Liver (tissue), 3 donors: ENCODE results near the gene PARD3.

Experiments used
- ATF3 ChIP-seq: IDR thresholded peaks from 2 replicates; pipeline ENCODE4 v1.6.1; 2016; ENCODE audit warnings: antibody characterized with exemption
- CTCF ChIP-seq: fragments of 150-350 bp; IDR thresholded peaks from 2 replicates; pipeline ENCODE4 v1.5.1; 2017; ENCODE audit warnings: improper control_type of control experiment, low read depth, low read length; ENCODE audit not compliant: missing input control
- EGR1 ChIP-seq, 2 donors: IDR thresholded peaks; 2 replicates each; pipeline ENCODE4 v1.6.1; 2016 to 2018; ENCODE audit warnings: antibody characterized with exemption in 2 of 2, low read depth in 2 of 2
- FOXA1 ChIP-seq: IDR thresholded peaks from 2 replicates; pipeline ENCODE4 v1.6.1; 2016; ENCODE audit warnings: antibody characterized with exemption
- GABPA ChIP-seq, 2 donors: IDR thresholded peaks in 1 of 2; conservative IDR thresholded peaks in 1 of 2; 2 replicates each; pipeline ENCODE4 v1.6.1; 2016; ENCODE audit warnings: antibody characterized with exemption in 2 of 2, mild to moderate bottlenecking in 1 of 2, moderate library complexity in 1 of 2
- JUND ChIP-seq, 2 donors: IDR thresholded peaks; 2 replicates each; pipeline ENCODE4 v1.6.1; 2016; ENCODE audit warnings: antibody characterized with exemption in 2 of 2
- RAD21 ChIP-seq, 2 donors: IDR thresholded peaks; 2 replicates each; pipeline ENCODE4 v1.6.1; 2016; ENCODE audit warnings: antibody characterized with exemption in 2 of 2, mild to moderate bottlenecking in 2 of 2
- RXRA ChIP-seq, 2 donors: IDR thresholded peaks; 2 replicates each; pipeline ENCODE4 v1.6.1; 2017 to 2018; ENCODE audit warnings: antibody characterized with exemption in 2 of 2, mild to moderate bottlenecking in 1 of 2
- SP1 ChIP-seq: IDR thresholded peaks from 2 replicates; pipeline ENCODE4 v1.6.1; 2018; ENCODE audit warnings: antibody characterized with exemption, mild to moderate bottlenecking
- TAF1 ChIP-seq: conservative IDR thresholded peaks from 2 replicates; pipeline ENCODE4 v1.6.1; 2016; ENCODE audit warnings: antibody characterized with exemption, mild to moderate bottlenecking
- YY1 ChIP-seq: IDR thresholded peaks from 2 replicates; pipeline ENCODE4 v1.6.1; 2016; ENCODE audit warnings: antibody characterized with exemption, mild to moderate bottlenecking
- TF ChIP-seq, protein P1 (sequence below): IDR thresholded peaks from 2 replicates; pipeline ENCODE4 v1.6.1; 2016; ENCODE audit warnings: antibody characterized with exemption
- TF ChIP-seq, protein P2 (sequence below): IDR thresholded peaks from 2 replicates; pipeline ENCODE4 v1.6.1; 2016; ENCODE audit warnings: antibody characterized with exemption, mild to moderate bottlenecking
- TF ChIP-seq, protein P3 (sequence below): IDR thresholded peaks from 2 replicates; pipeline ENCODE4 v1.6.1; 2016; ENCODE audit warnings: antibody characterized with exemption
- donor health status: healthy.
- donor health status: healthy.

DNA sequence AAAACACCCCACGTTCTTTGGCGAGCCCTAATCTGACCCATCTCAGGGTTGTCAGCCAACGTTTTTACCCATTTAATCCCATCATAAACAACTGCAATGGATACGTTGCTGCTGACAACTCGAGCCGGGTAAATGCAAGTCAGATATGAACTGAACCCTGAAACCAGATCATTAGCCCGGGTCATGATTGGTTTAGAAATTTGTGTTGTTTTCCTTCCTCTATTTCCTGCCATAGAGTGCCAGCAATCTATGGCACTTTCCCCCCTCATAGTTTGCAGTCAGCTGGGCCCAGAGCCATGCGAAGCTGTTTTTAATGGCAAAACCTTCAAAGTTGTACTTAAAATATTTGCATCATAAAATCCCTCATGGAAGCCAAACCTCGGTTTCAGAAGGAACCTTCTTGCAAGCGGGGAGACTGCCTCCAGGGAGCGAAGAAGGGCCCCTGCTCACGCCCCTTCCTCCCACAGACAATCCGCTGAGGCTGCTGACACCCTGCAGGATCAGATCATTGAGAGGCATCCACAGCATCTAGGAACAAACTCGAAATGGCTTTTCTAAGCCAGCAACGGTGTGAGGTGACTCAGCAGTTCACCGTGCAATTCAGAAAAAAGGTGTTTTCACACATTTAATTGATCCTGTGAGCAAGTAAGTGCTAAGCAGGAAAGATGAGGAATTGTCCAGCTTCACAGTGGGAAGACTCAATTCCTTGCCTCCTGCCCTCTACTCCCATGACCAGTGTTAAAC lies 710.1 kb downstream of the PARD3 start:
- TF ChIP-seq CTCF: no peak
- no peak for TF ChIP-seq RAD21 (IDR thresholded peaks at IDR 0.05)
- TF ChIP-seq TAF1: no peak
- TF ChIP-seq, protein P1, sequence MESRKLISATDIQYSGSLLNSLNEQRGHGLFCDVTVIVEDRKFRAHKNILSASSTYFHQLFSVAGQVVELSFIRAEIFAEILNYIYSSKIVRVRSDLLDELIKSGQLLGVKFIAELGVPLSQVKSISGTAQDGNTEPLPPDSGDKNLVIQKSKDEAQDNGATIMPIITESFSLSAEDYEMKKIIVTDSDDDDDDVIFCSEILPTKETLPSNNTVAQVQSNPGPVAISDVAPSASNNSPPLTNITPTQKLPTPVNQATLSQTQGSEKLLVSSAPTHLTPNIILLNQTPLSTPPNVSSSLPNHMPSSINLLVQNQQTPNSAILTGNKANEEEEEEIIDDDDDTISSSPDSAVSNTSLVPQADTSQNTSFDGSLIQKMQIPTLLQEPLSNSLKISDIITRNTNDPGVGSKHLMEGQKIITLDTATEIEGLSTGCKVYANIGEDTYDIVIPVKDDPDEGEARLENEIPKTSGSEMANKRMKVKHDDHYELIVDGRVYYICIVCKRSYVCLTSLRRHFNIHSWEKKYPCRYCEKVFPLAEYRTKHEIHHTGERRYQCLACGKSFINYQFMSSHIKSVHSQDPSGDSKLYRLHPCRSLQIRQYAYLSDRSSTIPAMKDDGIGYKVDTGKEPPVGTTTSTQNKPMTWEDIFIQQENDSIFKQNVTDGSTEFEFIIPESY: no peak
- no peak for TF ChIP-seq SP1
- TF ChIP-seq, protein P2, sequence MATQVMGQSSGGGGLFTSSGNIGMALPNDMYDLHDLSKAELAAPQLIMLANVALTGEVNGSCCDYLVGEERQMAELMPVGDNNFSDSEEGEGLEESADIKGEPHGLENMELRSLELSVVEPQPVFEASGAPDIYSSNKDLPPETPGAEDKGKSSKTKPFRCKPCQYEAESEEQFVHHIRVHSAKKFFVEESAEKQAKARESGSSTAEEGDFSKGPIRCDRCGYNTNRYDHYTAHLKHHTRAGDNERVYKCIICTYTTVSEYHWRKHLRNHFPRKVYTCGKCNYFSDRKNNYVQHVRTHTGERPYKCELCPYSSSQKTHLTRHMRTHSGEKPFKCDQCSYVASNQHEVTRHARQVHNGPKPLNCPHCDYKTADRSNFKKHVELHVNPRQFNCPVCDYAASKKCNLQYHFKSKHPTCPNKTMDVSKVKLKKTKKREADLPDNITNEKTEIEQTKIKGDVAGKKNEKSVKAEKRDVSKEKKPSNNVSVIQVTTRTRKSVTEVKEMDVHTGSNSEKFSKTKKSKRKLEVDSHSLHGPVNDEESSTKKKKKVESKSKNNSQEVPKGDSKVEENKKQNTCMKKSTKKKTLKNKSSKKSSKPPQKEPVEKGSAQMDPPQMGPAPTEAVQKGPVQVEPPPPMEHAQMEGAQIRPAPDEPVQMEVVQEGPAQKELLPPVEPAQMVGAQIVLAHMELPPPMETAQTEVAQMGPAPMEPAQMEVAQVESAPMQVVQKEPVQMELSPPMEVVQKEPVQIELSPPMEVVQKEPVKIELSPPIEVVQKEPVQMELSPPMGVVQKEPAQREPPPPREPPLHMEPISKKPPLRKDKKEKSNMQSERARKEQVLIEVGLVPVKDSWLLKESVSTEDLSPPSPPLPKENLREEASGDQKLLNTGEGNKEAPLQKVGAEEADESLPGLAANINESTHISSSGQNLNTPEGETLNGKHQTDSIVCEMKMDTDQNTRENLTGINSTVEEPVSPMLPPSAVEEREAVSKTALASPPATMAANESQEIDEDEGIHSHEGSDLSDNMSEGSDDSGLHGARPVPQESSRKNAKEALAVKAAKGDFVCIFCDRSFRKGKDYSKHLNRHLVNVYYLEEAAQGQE: no peak
- no peak for TF ChIP-seq YY1
- no peak for TF ChIP-seq RXRA (IDR thresholded peaks at IDR 0.05)
- no peak for TF ChIP-seq FOXA1
- no peak for TF ChIP-seq EGR1 (IDR thresholded peaks at IDR 0.05; ENCODE audit: low read depth in 2 of 2)
- TF ChIP-seq, protein P3, sequence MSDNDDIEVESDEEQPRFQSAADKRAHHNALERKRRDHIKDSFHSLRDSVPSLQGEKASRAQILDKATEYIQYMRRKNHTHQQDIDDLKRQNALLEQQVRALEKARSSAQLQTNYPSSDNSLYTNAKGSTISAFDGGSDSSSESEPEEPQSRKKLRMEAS: no peak
- TF ChIP-seq JUND (IDR thresholded peaks at IDR 0.05): no peak
- no peak for TF ChIP-seq ATF3
- TF ChIP-seq GABPA (IDR thresholded peaks at IDR 0.05 in 1 of 2, conservative IDR thresholded peaks at IDR 0.05 in 1 of 2): no peak
